Neuron (in vitro differentiated cells): ENCODE measurements around the gene VCAN.

Experiments used
- H2AFZ ChIP-seq: one replicate; pipeline ENCODE4 v1.6.1; 2013; ENCODE audit warnings: low read depth, mild to moderate bottlenecking, inconsistent platforms, low read length, moderate library complexity
- H3K27me3 ChIP-seq: one replicate; pipeline ENCODE4 v1.6.1; 2013; ENCODE audit warnings: low read length; ENCODE audit not compliant: insufficient read depth
- H3K36me3 ChIP-seq: one replicate; pipeline ENCODE4 v1.6.1; 2013; ENCODE audit warnings: low read length; ENCODE audit not compliant: insufficient read depth
- H3K4me1 ChIP-seq: one replicate; pipeline ENCODE4 v1.6.1; 2013; ENCODE audit warnings: low read length; ENCODE audit not compliant: insufficient read depth
- H3K4me3 ChIP-seq: 2 replicates; pipeline ENCODE4 v1.5.1; 2013; ENCODE audit warnings: mild to moderate bottlenecking, low read length, moderate library complexity
- H3K9me3 ChIP-seq: one replicate; pipeline ENCODE4 v1.6.1; 2013; ENCODE audit warnings: low read length

Gene VCAN

GRCh38 chr5:83531661-83532060 is 60.1 kb downstream of the VCAN start:
- Histone ChIP-seq H3K4me3 (no peak overlapping the region), H3K9me3 (no peaks in the 10 kb centered on the region), H3K36me3 (peaks cover 24% of the 10 kb centered on the region)

DNA sequence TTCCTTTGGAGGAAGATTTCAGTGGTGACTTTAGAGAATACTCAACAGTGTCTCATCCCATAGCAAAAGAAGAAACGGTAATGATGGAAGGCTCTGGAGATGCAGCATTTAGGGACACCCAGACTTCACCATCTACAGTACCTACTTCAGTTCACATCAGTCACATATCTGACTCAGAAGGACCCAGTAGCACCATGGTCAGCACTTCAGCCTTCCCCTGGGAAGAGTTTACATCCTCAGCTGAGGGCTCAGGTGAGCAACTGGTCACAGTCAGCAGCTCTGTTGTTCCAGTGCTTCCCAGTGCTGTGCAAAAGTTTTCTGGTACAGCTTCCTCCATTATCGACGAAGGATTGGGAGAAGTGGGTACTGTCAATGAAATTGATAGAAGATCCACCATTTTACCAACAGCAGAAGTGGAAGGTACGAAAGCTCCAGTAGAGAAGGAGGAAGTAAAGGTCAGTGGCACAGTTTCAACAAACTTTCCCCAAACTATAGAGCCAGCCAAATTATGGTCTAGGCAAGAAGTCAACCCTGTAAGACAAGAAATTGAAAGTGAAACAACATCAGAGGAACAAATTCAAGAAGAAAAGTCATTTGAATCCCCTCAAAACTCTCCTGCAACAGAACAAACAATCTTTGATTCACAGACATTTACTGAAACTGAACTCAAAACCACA is 67.4 kb downstream of the VCAN start:
- Histone ChIP-seq H3K4me1 (no peaks in the 10 kb centered on the region), H3K27me3 (no peaks in the 10 kb centered on the region), H2AFZ (no peak overlapping the region), H3K4me3 (no peak overlapping the region), H3K36me3 (peaks cover 75% of the 10 kb centered on the region), H3K9me3 (peaks cover 18% of the 10 kb centered on the region)

More at GRCh38 chr5:83531661-83532060, 60.1 kb downstream of the VCAN start:
- Histone ChIP-seq H3K27me3 (no peaks in the 10 kb centered on the region), H3K4me1 (peaks cover 28% of the 10 kb centered on the region), H2AFZ (no peak overlapping the region)

- no peak overlapping the region for H2AFZ ChIP-seq
- H3K27me3 ChIP-seq = no peaks in the 10 kb centered on the region
- H3K9me3 ChIP-seq = peaks cover 18% of the 10 kb centered on the region
- no peaks in the 10 kb centered on the region for H3K4me1 ChIP-seq
- H3K36me3 ChIP-seq = peaks cover 78% of the 10 kb centered on the region
- H3K4me3 ChIP-seq = no peak overlapping the region
Measured at GRCh38 chr5:83539463-83539790, 67.9 kb downstream of the VCAN start.

DNA sequence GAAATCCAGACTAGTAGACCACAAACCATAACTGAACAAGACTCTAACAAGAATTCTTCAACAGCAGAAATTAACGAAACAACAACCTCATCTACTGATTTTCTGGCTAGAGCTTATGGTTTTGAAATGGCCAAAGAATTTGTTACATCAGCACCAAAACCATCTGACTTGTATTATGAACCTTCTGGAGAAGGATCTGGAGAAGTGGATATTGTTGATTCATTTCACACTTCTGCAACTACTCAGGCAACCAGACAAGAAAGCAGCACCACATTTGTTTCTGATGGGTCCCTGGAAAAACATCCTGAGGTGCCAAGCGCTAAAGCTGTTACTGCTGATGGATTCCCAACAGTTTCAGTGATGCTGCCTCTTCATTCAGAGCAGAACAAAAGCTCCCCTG is 68.6 kb downstream of the VCAN start:
- H3K4me3 ChIP-seq = no peak overlapping the region
- H3K9me3 ChIP-seq = peaks cover 18% of the 10 kb centered on the region
- peaks cover 79% of the 10 kb centered on the region for H3K36me3 ChIP-seq
- H3K27me3 ChIP-seq = no peaks in the 10 kb centered on the region
- no peak overlapping the region for H2AFZ ChIP-seq
- no peaks in the 10 kb centered on the region for H3K4me1 ChIP-seq

- H2AFZ ChIP-seq = no peak overlapping the region
- H3K4me3 ChIP-seq = no peak overlapping the region
- H3K27me3 ChIP-seq = no peaks in the 10 kb centered on the region
- peaks cover 18% of the 10 kb centered on the region for H3K9me3 ChIP-seq
- no peaks in the 10 kb centered on the region for H3K4me1 ChIP-seq
- H3K36me3 ChIP-seq = peaks cover 86% of the 10 kb centered on the region
Measured at GRCh38 chr5:83540783-83541182, 69.2 kb downstream of the VCAN start.

DNA sequence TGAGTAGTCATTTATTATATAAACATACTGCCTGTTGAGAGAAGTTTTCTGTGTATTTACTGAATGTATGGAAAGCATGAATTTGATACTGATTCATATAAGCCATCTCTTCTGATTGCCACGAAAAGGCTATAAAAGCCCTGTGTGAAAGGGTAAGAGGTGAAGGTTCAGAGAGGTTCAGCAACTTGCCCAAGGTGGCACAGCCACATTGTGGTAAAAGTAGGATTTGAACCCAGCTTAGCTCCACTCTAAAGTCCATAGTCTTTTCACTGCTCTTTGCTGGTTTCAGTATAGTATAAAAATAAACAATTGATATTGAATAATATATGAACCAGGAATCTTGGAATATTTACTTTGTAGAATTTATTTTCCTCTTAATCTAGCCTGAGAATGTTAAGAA is 71.3 kb downstream of the VCAN start:
- peaks cover 12% of the 10 kb centered on the region for H3K9me3 ChIP-seq
- H3K4me1 ChIP-seq = no peaks in the 10 kb centered on the region
- H2AFZ ChIP-seq = no peak overlapping the region
- no peak overlapping the region for H3K4me3 ChIP-seq
- no peaks in the 10 kb centered on the region for H3K27me3 ChIP-seq
- H3K36me3 ChIP-seq = peaks cover 89% of the 10 kb centered on the region

- H3K4me3 ChIP-seq = no peak overlapping the region
- H3K27me3 ChIP-seq = no peaks in the 10 kb centered on the region
- peaks cover 6% of the 10 kb centered on the region for H3K9me3 ChIP-seq
- H3K36me3 ChIP-seq = peaks cover 89% of the 10 kb centered on the region
- no peak overlapping the region for H2AFZ ChIP-seq
- H3K4me1 ChIP-seq = no peaks in the 10 kb centered on the region
Measured at GRCh38 chr5:83543898-83544297, 72.4 kb downstream of the VCAN start.

GRCh38 chr5:83547161-83547560 is 75.6 kb downstream of the VCAN start:
- H3K4me1 ChIP-seq = no peaks in the 10 kb centered on the region
- H3K36me3 ChIP-seq = peaks cover 79% of the 10 kb centered on the region
- H2AFZ ChIP-seq = no peak overlapping the region
- H3K4me3 ChIP-seq = no peak overlapping the region
- H3K9me3 ChIP-seq = no peaks in the 10 kb centered on the region
- H3K27me3 ChIP-seq = no peaks in the 10 kb centered on the region

DNA sequence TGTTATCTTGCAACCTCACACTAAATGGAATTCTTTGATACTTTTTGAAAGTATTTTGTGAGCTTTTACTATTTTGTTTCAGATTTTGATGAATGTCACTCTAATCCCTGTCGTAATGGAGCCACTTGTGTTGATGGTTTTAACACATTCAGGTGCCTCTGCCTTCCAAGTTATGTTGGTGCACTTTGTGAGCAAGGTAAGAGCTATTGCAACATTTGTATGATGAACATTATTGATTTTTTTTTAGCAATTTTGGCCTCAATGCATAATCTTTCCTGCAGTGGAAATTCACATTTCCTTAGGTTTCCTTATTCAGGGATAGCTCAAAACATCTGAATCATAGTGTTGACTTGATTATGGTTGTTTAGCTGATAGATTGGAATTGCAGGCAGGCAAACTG is 76.3 kb downstream of the VCAN start:
- Histone ChIP-seq H3K9me3 (no peaks in the 10 kb centered on the region), H3K36me3 (peaks cover 82% of the 10 kb centered on the region), H3K4me1 (no peaks in the 10 kb centered on the region), H3K4me3 (no peak overlapping the region), H3K27me3 (no peaks in the 10 kb centered on the region), H2AFZ (no peak overlapping the region)

- Histone ChIP-seq H3K36me3 (peaks cover 85% of the 10 kb centered on the region), H3K4me1 (no peaks in the 10 kb centered on the region), H3K27me3 (no peaks in the 10 kb centered on the region), H3K4me3 (no peak overlapping the region), H3K9me3 (no peaks in the 10 kb centered on the region), H2AFZ (no peak overlapping the region)
Measured at GRCh38 chr5:83548581-83548980, 77.0 kb downstream of the VCAN start.

DNA sequence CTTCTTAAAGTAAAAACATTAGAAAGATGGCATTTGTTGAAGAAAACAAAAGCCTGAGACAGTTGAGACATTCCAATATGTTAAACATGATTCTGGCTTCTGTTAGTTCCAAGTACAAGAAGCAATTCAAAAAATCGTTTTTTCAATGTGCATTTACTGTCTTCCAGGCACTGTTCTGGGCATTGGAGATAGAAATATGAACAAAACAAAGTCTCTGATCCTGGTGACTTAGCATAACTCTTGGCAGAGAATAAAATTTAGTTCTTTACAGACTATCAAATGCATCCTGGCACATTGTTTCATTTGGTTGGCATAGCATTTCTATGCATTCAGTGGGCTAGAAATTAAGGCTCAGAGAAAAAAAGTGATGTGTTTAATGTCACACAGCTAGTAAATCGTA is 77.5 kb downstream of the VCAN start:
- Histone ChIP-seq H3K27me3 (no peaks in the 10 kb centered on the region), H2AFZ (no peak overlapping the region), H3K4me3 (no peak overlapping the region), H3K9me3 (no peaks in the 10 kb centered on the region), H3K4me1 (no peaks in the 10 kb centered on the region), H3K36me3 (peaks cover 86% of the 10 kb centered on the region)

DNA sequence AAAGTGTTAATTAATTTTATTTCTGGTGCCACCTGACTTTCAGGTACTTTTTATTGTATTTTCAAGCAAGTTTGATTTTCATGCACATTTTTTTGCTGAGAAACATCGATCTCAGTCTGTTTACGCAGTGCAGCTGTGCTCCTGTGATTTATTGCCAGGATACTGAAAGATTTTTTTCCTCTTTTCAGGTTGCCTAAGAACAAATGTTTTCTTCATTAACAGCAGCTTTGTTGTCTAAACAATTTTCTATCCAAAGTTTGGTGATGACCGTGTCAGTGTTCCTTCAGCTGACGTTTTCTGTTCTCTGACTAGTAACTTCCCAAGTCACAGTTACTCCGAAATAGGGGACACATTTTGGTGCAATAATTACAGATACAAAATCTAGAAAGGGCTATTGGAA is 78.1 kb downstream of the VCAN start:
- no peak overlapping the region for H3K4me3 ChIP-seq
- peaks cover 88% of the 10 kb centered on the region for H3K36me3 ChIP-seq
- no peaks in the 10 kb centered on the region for H3K4me1 ChIP-seq
- H3K9me3 ChIP-seq = no peaks in the 10 kb centered on the region
- no peaks in the 10 kb centered on the region for H3K27me3 ChIP-seq
- H2AFZ ChIP-seq = no peak overlapping the region

- no peaks in the 10 kb centered on the region for H3K27me3 ChIP-seq
- no peak overlapping the region for H3K4me3 ChIP-seq
- H3K36me3 ChIP-seq = peaks cover 88% of the 10 kb centered on the region
- H3K9me3 ChIP-seq = no peaks in the 10 kb centered on the region
- H2AFZ ChIP-seq = no peak overlapping the region
- no peaks in the 10 kb centered on the region for H3K4me1 ChIP-seq
Measured at GRCh38 chr5:83551821-83552220, 80.3 kb downstream of the VCAN start.

- Histone ChIP-seq H3K4me3 (no peak overlapping the region), H2AFZ (no peak overlapping the region), H3K36me3 (peaks cover 88% of the 10 kb centered on the region), H3K9me3 (no peaks in the 10 kb centered on the region), H3K27me3 (no peaks in the 10 kb centered on the region), H3K4me1 (no peaks in the 10 kb centered on the region)
Measured at GRCh38 chr5:83552275-83552674, 80.7 kb downstream of the VCAN start.
